Kidney (tissue), 14 donors: ENCODE measurements around the gene MDM1. TPM values are rescaled to one million over a fixed set of nuclear protein-coding genes. Genes with fewer than 3 reads are reported as not detected.

Source experiments
- DNase-seq, 5 donors: peaks; one replicate each; pipeline ENCODE4 v3.0.0-alpha.2; 2013 to 2020
- FAIRE-seq: peaks from 2 replicates; lab custom pipeline; 2012; peaks lifted over from hg19 to GRCh38; lab: Jason Lieb, UNC
- H3K27ac ChIP-seq, 2 donors: one replicate each; pipeline ENCODE4 v1.7.0; 2013; ENCODE audit warnings: low read depth in 2 of 2, low read length in 2 of 2, inconsistent platforms in 1 of 2
- H3K27me3 ChIP-seq: one replicate; pipeline ENCODE4 v1.7.1; 2013; ENCODE audit warnings: low read length, inconsistent platforms; ENCODE audit not compliant: control insufficient read depth, insufficient read depth
- H3K36me3 ChIP-seq, 3 donors: one replicate each; pipeline versions ENCODE4 v1.7.0 to v1.7.1; 2013; ENCODE audit warnings: low read length in 3 of 3, control low read depth in 1 of 3, inconsistent platforms in 1 of 3; ENCODE audit not compliant: insufficient read depth in 3 of 3, control insufficient read depth in 2 of 3
- H3K4me1 ChIP-seq, 3 donors: one replicate each; pipeline versions ENCODE4 v1.7.0 to v1.7.1; 2013; ENCODE audit warnings: low read length in 3 of 3, inconsistent platforms in 1 of 3, low read depth in 1 of 3; ENCODE audit not compliant: control insufficient read depth in 2 of 3, insufficient read depth in 2 of 3
- H3K4me3 ChIP-seq, 3 donors: one replicate each; pipeline versions ENCODE4 v1.7.0 to v1.8.1; 2013; ENCODE audit warnings: low read length in 3 of 3, control low read depth in 1 of 3, inconsistent platforms in 1 of 3
- H3K9ac ChIP-seq, 3 donors: one replicate each; pipeline versions ENCODE4 v1.7.0 to v1.7.1; 2013; ENCODE audit warnings: low read length in 3 of 3, control low read depth in 1 of 3, inconsistent platforms in 1 of 3
- H3K9me3 ChIP-seq, 3 donors: one replicate each; pipeline versions ENCODE4 v1.7.0 to v1.7.1; 2013; ENCODE audit warnings: low read length in 3 of 3, control low read depth in 1 of 3, inconsistent platforms in 1 of 3; ENCODE audit not compliant: control insufficient read depth in 2 of 3, insufficient read depth in 1 of 3
- CTCF ChIP-seq: IDR thresholded peaks from 3 replicates; pipeline ENCODE4 v1.5.1; 2012; ENCODE audit warnings: mild to moderate bottlenecking, moderate library complexity, borderline replicate concordance; ENCODE audit not compliant: insufficient read depth; ENCODE audit errors: extremely low read depth
- intact Hi-C: fragments of 100-400 bp; cut with DNase I; formaldehyde crosslinking; loops from one replicate; pipeline ENCODE4 v1.11.1; 2022
- polyA plus RNA-seq: library from polyadenylated mRNA; stranded (reverse); fragments of 350-450 nt; fragmentation: Illumina TruSeq; extraction: RNeasy Lipid Tissue Mini Kit (QIAGEN cat#74804); gene quantifications from one replicate; pipeline ENCODE4 v1.2.3, GENCODE V29; 2014; ENCODE audit warnings: low read depth, low replicate concordance; ENCODE audit not compliant: insufficient read depth
- total RNA-seq: library from RNA; stranded (reverse); fragmentation: NEBNext Ultra II Directional; extraction: Animal tissue kit (Norgen Biotek cat#: 25700); gene quantifications from one replicate; pipeline ENCODE4 v1.2.1, GENCODE V29; 2021
- donor health status: control.
- donor health status: control.
- donor health status: control.
- donor health status: control.
- donor health status: control.
- donor health status: DM: yes; HTN: yes; CAD: no.
- donor health status: Normal renal cell carcinoma (clear cell type).

Gene MDM1
- total and polyA plus RNA-seq, 2 donors from 2014 or later, result 8.9 to 14.1 TPM

- H3K27ac ChIP-seq, result no peak overlapping the region
- no peaks in the 10 kb centered on the region for H3K4me1 ChIP-seq
- no peaks in the 10 kb centered on the region for H3K27me3 ChIP-seq
- no peak for TF ChIP-seq CTCF
- FAIRE-seq (no peak), DNase-seq (no peak)
- no peaks in the 10 kb centered on the region for H3K36me3 ChIP-seq
- intact Hi-C loops, result no loop called here
- H3K9ac ChIP-seq, result no peak overlapping the region
- no peaks in the 10 kb centered on the region for H3K9me3 ChIP-seq
- no peak overlapping the region for H3K4me3 ChIP-seq
These were observed 50.7 kb downstream of the MDM1 start for GRCh38 chr12:68281322-68282077.

DNA sequence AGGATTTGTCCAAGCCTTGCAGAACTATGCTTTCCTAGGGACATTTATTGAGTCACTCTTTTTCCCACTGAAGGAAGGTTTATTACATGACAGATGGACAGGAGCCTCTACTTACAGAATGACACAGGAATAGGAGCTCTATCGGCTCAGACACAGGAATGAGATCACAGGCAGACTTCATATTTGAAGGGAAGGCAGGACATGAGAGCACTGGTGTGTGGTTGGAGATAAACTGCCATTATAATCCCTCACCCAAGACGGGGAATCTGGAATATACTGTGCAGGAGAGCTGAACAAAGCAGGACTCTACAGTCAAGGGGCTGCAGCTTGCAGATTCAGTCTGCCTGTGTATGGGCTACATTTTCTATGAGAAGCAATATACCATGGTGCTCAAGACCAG is 51.9 kb downstream of the MDM1 start:
- no peak overlapping the region for H3K4me3 ChIP-seq
- H3K36me3 ChIP-seq, result no peaks in the 10 kb centered on the region
- no peaks in the 10 kb centered on the region for H3K9me3 ChIP-seq
- TF ChIP-seq CTCF, result no peak
- H3K4me1 ChIP-seq, result no peaks in the 10 kb centered on the region
- H3K27ac ChIP-seq, result no peak overlapping the region
- FAIRE-seq (no peak), DNase-seq (no peak)
- no peaks in the 10 kb centered on the region for H3K27me3 ChIP-seq
- no peak overlapping the region for H3K9ac ChIP-seq
- intact Hi-C loops, result no loop called here

DNA sequence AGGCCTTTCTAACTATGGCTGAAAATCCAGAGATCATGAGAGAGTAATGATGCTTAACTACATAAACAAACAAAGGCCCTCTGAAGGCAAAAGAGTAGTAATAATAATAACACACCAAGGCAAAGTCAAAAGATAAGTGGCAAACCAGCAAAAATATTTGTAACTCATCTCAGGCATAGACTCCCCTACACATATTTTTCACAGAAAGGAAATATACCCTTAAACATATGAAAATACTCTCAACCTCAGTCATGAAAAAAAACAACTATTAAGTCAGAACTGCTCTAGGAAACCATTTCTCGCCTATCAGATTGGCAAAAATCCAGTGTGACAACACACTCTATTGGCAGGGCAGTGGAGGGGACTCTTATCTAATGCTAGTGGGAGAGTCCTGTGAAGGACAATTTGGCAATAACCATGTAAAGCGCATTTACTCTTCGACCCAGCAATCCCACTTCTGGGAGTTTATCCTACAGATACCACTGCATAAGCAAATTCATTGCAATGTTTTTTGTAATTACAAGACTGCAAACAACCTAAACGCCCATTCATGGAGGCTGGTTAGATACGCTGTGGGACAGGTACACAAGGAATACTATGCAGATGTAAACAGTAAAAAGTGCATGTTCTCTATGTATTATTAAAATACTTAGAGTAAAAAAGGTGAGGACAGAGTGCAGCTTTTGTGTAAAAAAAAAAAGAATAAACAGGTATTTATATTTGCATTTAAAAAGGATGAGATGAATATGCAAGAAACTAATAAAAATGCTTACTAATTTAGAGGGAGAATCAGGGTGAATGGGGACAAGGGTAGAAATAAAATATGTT is 52.7 kb downstream of the MDM1 start:
- Histone ChIP-seq H3K36me3 (no peaks in the 10 kb centered on the region), H3K9ac (no peak overlapping the region), H3K27me3 (no peaks in the 10 kb centered on the region), H3K4me1 (no peaks in the 10 kb centered on the region), H3K9me3 (no peaks in the 10 kb centered on the region), H3K27ac (no peak overlapping the region), H3K4me3 (no peak overlapping the region)
- intact Hi-C loops, result no loop called here
- no peak for TF ChIP-seq CTCF
- no peak for FAIRE-seq
- peak in 1 of 5 donors; percentile 41 for DNase-seq
